Mesendoderm (in vitro differentiated cells): Measurements from ENCODE around the gene QSOX2.

ENCODE experiments used
- DNase-seq: peaks from one replicate; pipeline ENCODE4 v3.0.0; 2013
- H2AK5ac ChIP-seq: 2 replicates; pipeline ENCODE4 v1.6.1; 2013; ENCODE audit warnings: low read length, inconsistent platforms
- H2BK120ac ChIP-seq: 2 replicates; pipeline ENCODE4 v1.6.1; 2013; ENCODE audit warnings: low read depth, mild to moderate bottlenecking, low read length, moderate library complexity, mixed read lengths
- H2BK15ac ChIP-seq: replicated peaks from 2 replicates; pipeline ENCODE4 v1.6.1; 2013; ENCODE audit warnings: low read depth, mild to moderate bottlenecking, moderate library complexity
- H2BK5ac ChIP-seq: 2 replicates; pipeline ENCODE4 v1.6.1; 2013; ENCODE audit warnings: low read length, inconsistent platforms
- H3K18ac ChIP-seq: 2 replicates; pipeline ENCODE4 v1.6.1; 2013; ENCODE audit warnings: mild to moderate bottlenecking, low read length, mixed read lengths
- H3K23ac ChIP-seq: one replicate; pipeline ENCODE4 v1.6.1; 2013; ENCODE audit warnings: low read length
- H3K27ac ChIP-seq: 2 replicates; pipeline ENCODE4 v1.5.1; 2013; ENCODE audit warnings: low read depth, mild to moderate bottlenecking, inconsistent platforms, low read length, moderate library complexity
- H3K27me3 ChIP-seq: 2 replicates; pipeline ENCODE4 v1.6.1; 2013; ENCODE audit warnings: low read length, control low read depth, mild to moderate bottlenecking, inconsistent platforms; ENCODE audit not compliant: insufficient read depth, poor library complexity
- H3K36me3 ChIP-seq: 2 replicates; pipeline ENCODE4 v1.6.1; 2013; ENCODE audit warnings: low read length, inconsistent platforms; ENCODE audit not compliant: control insufficient read depth, insufficient read depth
- H3K4ac ChIP-seq: one replicate; pipeline ENCODE4 v1.6.1; 2013; ENCODE audit warnings: low read depth, mild to moderate bottlenecking, low read length, moderate library complexity
- H3K4me1 ChIP-seq: 2 replicates; pipeline ENCODE4 v1.6.1; 2013; ENCODE audit warnings: low read depth, low read length, inconsistent platforms; ENCODE audit not compliant: control insufficient read depth
- H3K4me2 ChIP-seq: 2 replicates; pipeline ENCODE4 v1.6.1; 2013; ENCODE audit warnings: low read length
- H3K4me3 ChIP-seq: 2 replicates; pipeline ENCODE4 v1.5.1; 2013; ENCODE audit warnings: mild to moderate bottlenecking, low read length
- H3K56ac ChIP-seq: one replicate; pipeline ENCODE4 v1.6.1; 2013; ENCODE audit warnings: low read length
- H3K79me1 ChIP-seq: 2 replicates; pipeline ENCODE4 v1.6.1; 2013; ENCODE audit warnings: low read length, inconsistent platforms
- H3K79me2 ChIP-seq: 2 replicates; pipeline ENCODE4 v1.6.1; 2013; ENCODE audit warnings: mild to moderate bottlenecking, low read length; ENCODE audit not compliant: control insufficient read depth, insufficient read depth
- H3K9ac ChIP-seq: 2 replicates; pipeline ENCODE4 v1.6.1; 2013; ENCODE audit warnings: low read length, inconsistent platforms
- H4K5ac ChIP-seq: one replicate; pipeline ENCODE4 v1.6.1; 2013; ENCODE audit warnings: low read length
- H4K8ac ChIP-seq: one replicate; pipeline ENCODE4 v1.6.1; 2013; ENCODE audit warnings: low read depth, mild to moderate bottlenecking, control low read depth, low read length, moderate library complexity
- WGBS: extraction: QIAGEN DNeasy Blood & Tissue Kit; methylation state at CpG from one replicate; pipeline ENCODE4 v1.1.7; 2013; ENCODE audit warnings: low lambda C conversion rate, missing lambda C conversion rate; ENCODE audit not compliant: insufficient coverage; ENCODE audit errors: extremely low coverage; 5-methylcytosine and 5-hydroxymethylcytosine counted together

QSOX2 gene

DNA sequence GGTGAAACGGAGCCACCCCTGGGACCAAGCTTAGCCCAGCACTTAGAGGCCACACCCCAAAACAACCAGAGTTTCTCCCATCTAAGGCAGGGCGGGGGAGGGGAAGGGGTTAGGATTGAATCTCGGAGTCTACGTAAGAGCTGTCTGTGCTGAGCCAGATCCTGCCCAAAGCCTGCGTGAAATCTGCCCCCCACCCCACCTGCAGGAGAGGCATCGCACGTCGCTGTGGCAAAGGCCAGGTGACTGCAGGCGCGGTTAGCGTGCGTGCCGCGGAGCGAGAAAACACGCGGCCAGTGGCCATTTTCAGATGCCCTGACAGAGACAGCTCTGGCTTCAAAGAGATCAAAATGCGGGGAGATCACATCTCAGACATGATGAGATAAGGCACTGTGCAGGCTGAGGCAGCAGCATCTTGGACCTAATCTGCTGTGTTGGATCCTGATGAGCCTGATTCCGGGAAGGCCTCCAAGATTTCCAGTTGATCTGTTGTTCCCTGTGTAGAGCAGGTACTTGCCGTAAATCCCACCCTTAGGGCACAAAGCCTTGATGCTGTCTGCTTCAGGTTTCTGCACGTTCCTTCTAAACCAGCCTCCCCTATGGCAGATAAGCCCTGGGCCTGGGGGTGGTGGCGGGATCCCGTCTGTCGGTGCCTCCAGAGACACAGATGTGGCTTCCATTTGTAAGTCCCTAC lies 2.5 kb upstream of the QSOX2 start:
- peaks cover 3% of the 10 kb centered on the region for H3K4me1 ChIP-seq
- no peak overlapping the region for H2BK120ac ChIP-seq
- H3K36me3 ChIP-seq, result no peaks in the 10 kb centered on the region
- peaks cover 9% of the 10 kb centered on the region for H3K79me1 ChIP-seq
- H3K4me3 ChIP-seq, result no peak overlapping the region
- H4K8ac ChIP-seq, result no peak overlapping the region
- no peak overlapping the region for H2BK15ac ChIP-seq
- H3K56ac ChIP-seq, result peak overlapping the region; percentile 17
- H2AK5ac ChIP-seq, result no peak overlapping the region
- H3K79me2 ChIP-seq, result peaks cover 12% of the 10 kb centered on the region
- no peak overlapping the region for H3K4me2 ChIP-seq
- no peak overlapping the region for H3K4ac ChIP-seq
- no peak for DNase-seq
- WGBS, result no CpG with 5 or more reads among the region's 24 CpGs
- no peaks in the 10 kb centered on the region for H3K27me3 ChIP-seq
- H3K18ac ChIP-seq, result no peak overlapping the region
- H3K9ac ChIP-seq, result no peak overlapping the region
- H3K27ac ChIP-seq, result no peak overlapping the region
- no peak overlapping the region for H3K23ac ChIP-seq
- H4K5ac ChIP-seq, result no peak overlapping the region
- H2BK5ac ChIP-seq, result no peak overlapping the region

DNA sequence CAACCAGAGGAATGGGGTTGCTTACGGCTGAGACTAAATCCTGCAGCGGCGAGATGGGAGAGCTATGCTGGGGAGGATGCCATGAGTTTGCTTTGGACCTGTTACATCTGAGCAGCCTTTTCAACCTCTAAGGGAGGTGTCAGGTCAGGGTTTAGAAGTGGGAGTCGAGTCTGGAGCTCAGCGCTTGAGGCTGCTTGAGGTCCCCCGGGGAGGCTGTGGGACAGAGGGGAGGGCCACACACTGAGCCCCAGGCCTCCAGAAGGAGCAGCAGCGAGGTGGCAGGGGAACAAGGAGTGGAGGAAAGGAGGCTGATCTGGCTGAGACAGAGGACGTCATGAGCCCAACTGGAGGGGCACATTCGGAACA lies 1.9 kb upstream of the QSOX2 start:
- no peak overlapping the region for H2BK120ac ChIP-seq
- no peak overlapping the region for H3K4ac ChIP-seq
- peaks cover 18% of the 10 kb centered on the region for H3K79me2 ChIP-seq
- H3K23ac ChIP-seq, result no peak overlapping the region
- no peak overlapping the region for H3K27ac ChIP-seq
- peaks cover 3% of the 10 kb centered on the region for H3K4me1 ChIP-seq
- no peak overlapping the region for H2BK15ac ChIP-seq
- no peak overlapping the region for H4K8ac ChIP-seq
- H2AK5ac ChIP-seq, result no peak overlapping the region
- no peak overlapping the region for H3K18ac ChIP-seq
- DNase-seq, result no peak
- no peak overlapping the region for H2BK5ac ChIP-seq
- H4K5ac ChIP-seq, result no peak overlapping the region
- H3K27me3 ChIP-seq, result no peaks in the 10 kb centered on the region
- H3K4me2 ChIP-seq, result no peak overlapping the region
- peaks cover 14% of the 10 kb centered on the region for H3K79me1 ChIP-seq
- WGBS, result no CpG with 5 or more reads among the region's 9 CpGs
- no peaks in the 10 kb centered on the region for H3K36me3 ChIP-seq
- no peak overlapping the region for H3K9ac ChIP-seq
- no peak overlapping the region for H3K56ac ChIP-seq
- H3K4me3 ChIP-seq, result no peak overlapping the region

DNA sequence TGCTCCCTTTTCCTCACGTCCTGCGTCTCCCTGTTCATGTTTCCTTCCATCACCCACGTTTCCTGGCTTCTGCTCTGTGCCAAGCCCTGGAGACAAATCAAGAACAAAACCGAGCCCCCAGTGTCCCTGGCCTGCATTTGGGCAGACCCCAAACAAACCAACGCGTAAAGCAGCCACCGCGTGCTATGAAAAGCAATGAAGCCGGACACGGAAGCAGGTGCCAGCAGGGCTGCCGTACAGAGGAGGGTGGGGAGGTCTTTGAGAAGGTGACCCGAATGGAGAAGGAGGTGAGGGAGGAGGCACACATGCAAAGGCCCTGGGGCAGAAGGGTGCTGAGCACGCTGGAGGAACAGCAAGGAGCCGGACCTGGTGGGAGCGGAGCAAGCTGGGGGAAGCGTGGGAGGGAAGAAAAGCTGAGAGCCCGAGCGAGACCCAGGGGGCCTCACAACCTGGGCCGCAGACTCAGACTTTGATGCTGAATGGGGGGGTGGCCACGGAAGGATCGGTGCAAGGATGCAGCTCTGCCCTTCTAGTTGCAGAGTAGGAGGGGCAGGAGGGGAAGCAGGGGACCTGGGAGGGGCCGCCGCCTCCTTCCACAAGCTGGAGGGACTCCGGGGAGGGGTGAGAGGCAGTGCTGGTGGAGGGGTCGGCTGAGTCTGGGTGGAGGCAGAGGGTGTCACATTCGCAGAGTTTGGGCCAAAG lies 1.4 kb upstream of the QSOX2 start:
- Histone ChIP-seq H3K27me3 (no peaks in the 10 kb centered on the region), H2BK15ac (no peak overlapping the region), H3K4me2 (no peak overlapping the region), H4K8ac (no peak overlapping the region), H3K4me1 (peaks cover 3% of the 10 kb centered on the region), H3K4me3 (no peak overlapping the region), H3K79me2 (peaks cover 23% of the 10 kb centered on the region), H3K18ac (no peak overlapping the region), H2BK120ac (no peak overlapping the region), H2BK5ac (no peak overlapping the region), H3K9ac (no peak overlapping the region), H3K79me1 (peaks cover 20% of the 10 kb centered on the region), H3K4ac (no peak overlapping the region), H4K5ac (no peak overlapping the region), H2AK5ac (no peak overlapping the region), H3K56ac (no peak overlapping the region), H3K23ac (no peak overlapping the region), H3K27ac (no peak overlapping the region), H3K36me3 (no peaks in the 10 kb centered on the region)
- WGBS, result no CpG with 5 or more reads among the region's 26 CpGs
- no peak for DNase-seq

DNA sequence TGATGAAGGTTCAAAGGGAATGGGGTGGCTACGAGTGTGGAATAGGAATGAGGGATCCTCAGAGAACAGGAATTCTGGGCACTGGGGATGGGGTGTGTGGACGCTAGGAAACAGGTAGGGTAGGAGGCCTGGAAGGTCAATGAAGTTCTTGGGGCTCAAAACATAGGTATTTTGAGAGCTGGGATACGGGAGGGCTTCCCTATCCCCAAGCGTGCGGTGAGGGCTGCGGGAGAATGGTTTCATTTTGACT lies 718 bp downstream of the QSOX2 start:
- Histone ChIP-seq H3K79me1 (peaks cover 30% of the 10 kb centered on the region), H3K4me3 (peak overlapping the region; percentile 61), H2AK5ac (no peak overlapping the region), H2BK120ac (no peak overlapping the region), H3K23ac (no peak overlapping the region), H4K8ac (no peak overlapping the region), H3K18ac (no peak overlapping the region), H3K36me3 (no peaks in the 10 kb centered on the region), H3K4ac (no peak overlapping the region), H3K56ac (peak overlapping the region; percentile 80), H4K5ac (no peak overlapping the region), H2BK5ac (no peak overlapping the region), H3K9ac (peak overlapping the region; percentile 74), H3K27me3 (no peaks in the 10 kb centered on the region), H3K4me2 (peak overlapping the region; percentile 85), H2BK15ac (no peak overlapping the region), H3K4me1 (peaks cover 3% of the 10 kb centered on the region), H3K27ac (no peak overlapping the region), H3K79me2 (peaks cover 39% of the 10 kb centered on the region)
- no peak for DNase-seq
- WGBS, result no CpG with 5 or more reads among the region's 6 CpGs

DNA sequence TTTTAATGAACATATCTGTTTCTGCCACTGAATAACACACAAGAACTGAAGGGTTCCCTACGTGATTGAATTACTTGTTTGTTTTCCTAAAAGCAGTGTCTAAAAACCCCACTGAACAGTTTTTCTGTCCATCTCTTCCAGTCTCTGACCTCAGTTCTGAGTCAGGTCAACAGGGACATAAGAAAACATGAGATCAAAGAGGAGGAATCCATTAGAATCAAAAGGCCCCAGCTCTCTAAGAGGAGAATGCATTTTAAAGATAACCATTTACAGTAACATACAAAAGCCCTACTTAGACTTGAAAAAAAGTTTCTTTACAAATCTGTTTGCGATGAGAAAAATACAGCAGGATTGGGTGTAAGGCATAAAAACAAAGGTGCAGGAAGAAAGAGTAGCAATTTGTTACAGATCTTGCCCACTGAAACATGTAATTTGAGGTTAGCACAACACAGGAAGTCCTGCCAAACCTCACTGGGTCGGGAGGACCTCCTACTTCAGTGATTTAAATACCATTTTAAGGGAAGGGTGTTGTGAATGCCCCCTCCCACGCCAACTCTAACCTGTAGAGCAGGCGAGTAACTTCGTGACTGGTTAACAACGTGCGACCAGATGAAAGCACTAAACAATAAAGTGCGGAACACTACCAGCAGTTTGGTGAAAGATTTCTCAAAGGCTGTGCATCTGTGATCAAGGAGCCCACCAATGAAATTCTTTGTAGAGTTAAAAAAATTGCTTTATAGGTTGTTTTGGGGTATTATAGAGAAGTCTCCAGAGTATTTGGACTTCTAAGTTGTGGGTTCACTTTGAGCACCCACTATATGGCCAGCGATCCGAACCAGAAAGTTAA lies 1.3 kb downstream of the QSOX2 start:
- Histone ChIP-seq H2BK120ac (no peak overlapping the region), H3K4ac (no peak overlapping the region), H3K9ac (peak overlapping the region; percentile 74), H3K56ac (peak overlapping the region; percentile 80), H3K36me3 (no peaks in the 10 kb centered on the region), H2BK15ac (no peak overlapping the region), H4K8ac (no peak overlapping the region), H3K79me2 (peaks cover 43% of the 10 kb centered on the region), H3K23ac (no peak overlapping the region), H3K27me3 (no peaks in the 10 kb centered on the region), H3K79me1 (peaks cover 34% of the 10 kb centered on the region), H2AK5ac (no peak overlapping the region), H4K5ac (no peak overlapping the region), H3K27ac (no peak overlapping the region), H3K4me2 (peak overlapping the region; percentile 85), H2BK5ac (no peak overlapping the region), H3K18ac (no peak overlapping the region), H3K4me1 (peaks cover 3% of the 10 kb centered on the region), H3K4me3 (peak overlapping the region; percentile 61)
- WGBS, result no CpG with 5 or more reads among the region's 11 CpGs
- DNase-seq, result no peak
